Stimulated activated naive CD8-positive, alpha-beta T cell treated with anti-CD3 and anti-CD28 coated beads, Interleukin-15, Interleukin-2, amounts not matched to agents 100 U/mL and 50 U/mL, for 24 hours (primary cell): Measurements from ENCODE around the gene HS2ST1.
"Not testable (repeated sequence)": the region's sequence is repeated elsewhere in the genome, so short reads cannot be mapped to it uniquely, and the experiment has no call there.

Source experiments
- ATAC-seq: fragments of 150-1000 bp; cut with Tn5 transposase; one replicate; pipeline ENCODE4 v1.10.0; 2021
- DNase-seq: peaks from one replicate; pipeline ENCODE4 v3.0.0; 2021

Gene HS2ST1

DNA sequence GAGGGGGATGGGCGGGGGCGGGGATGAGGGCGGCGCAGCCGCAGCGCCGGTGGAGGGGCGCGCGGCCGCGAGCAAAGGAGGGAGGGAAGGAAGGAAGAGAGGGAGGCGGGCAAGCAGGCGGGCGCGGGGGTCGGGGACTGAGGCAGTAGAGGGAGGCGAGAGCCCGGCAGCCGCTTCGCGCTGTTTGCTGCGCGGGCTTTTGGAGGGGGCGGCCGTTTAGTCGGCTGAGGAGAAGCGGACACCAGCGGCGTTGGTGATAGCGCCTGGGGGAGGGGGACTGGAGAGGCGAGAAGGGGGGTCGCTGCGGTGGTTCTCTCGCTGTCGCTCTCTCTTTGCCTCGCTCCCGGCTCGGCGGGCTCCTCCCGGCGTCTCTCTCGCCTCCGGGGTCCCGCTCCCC is at the start of gene HS2ST1:
Gene HS2ST1 (plus strand): TSS at position 35 of the 397 bp plus-strand sequence.
- DNase-seq (no peak), ATAC-seq (no peak)

DNA sequence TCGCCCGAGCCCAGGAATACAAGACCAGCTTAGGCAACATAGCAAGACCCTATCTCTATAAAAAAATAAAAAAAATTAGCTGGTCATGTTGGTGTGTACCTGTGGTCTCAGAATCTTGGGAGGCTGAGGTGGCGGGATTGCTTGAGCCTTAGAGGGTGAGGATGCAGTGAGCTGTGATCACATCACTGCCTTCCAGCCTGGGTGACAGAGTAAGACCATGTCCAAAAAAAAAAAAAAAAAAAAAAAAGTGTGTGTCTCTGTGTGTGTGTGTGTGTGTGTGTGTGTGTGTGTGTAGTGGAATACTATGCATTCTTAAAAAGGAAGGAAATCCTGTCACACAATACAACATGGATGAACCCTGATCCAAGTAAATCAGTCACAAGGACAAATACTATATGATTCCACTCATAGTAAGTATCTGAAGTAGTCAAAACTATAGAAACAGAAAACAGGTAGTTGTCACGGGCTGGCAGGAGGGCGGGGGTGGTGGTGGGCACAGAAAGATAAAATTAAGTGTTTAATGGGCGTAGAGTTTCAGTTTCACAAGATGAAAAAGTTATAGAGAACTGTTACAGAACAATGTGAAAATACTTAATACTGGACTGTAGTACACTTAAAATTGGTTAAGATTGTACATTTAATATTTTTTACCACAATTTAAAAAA is 48.3 kb upstream of the HS2ST1 start:
- ATAC-seq = no peak
- DNase-seq = no peak

DNA sequence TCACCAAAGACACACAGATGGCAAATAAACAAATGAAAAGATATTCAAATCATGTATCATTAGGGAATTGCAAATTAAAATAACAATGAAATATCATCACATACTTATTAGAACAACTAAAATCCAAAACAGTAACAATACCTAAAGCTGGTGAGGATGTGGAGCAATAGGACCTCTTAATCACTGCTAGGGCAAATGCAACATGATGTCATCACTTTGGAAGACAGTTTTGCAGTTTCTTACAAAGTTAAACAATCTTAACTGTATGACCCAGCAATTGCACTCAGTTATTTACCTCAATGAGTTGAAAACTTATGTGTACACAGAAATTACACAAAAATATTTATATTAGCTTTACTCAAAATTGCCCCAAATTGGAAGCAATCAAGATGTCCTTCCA is 47.8 kb upstream of the HS2ST1 start:
- ATAC-seq (no peak), DNase-seq (no peak)

DNA sequence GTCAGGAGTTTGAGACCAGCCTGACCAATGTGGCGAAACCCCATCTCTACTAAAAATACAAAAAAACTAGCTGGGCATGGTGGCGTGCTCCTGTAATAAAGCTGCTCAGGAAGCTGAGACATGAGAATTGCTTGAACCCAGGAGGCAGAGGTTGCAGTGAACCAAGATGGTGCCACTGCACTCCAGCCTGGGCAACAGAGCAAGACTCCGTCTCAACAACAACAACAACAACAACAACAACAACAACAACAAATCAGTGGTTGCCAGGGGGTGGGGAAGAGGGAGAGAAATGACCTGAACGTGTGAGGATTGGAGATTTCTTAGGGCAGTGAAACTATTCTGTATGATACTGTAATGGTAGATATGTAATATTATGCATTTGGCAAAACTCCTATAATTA is 47.2 kb upstream of the HS2ST1 start:
- not testable (repeated sequence) for DNase-seq, ATAC-seq

DNA sequence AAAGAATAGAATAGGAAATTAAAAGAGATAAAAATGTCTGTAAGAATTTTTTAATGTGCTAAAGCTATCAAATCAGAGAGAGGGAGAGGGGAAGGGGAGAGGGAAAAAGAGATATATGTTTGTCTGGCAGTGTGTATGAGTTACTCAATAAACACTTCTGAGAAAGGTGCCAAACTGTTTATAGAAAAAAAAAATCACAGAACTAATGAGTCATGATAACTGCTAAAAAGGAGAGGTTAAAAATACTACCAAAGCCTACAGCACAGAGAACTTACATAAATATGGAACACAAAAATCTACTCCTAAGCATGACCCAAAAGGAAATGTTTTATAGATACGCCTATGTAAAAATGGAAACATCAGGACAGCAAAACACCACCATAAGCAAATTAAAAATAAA is 46.0 kb upstream of the HS2ST1 start:
- no peak for DNase-seq
- no peak for ATAC-seq

DNA sequence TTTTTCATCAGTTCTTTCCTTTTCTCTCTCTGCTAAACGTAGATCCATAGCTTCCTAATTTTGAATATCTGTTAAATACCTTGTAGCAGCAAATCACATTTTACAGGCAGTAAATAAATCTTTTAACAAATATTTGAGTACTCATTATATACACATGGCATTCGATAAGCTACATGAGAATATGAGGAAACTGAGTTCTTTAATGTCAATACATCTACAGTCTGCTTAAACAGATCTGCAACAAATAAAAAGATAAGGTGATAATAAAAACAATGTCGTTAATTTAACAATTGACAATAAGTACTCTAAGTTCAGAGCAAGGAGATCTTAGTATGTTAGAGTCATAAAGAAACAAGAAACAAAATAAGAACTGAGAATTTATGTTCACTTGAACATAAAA is 43.4 kb upstream of the HS2ST1 start:
- ATAC-seq (no peak), DNase-seq (no peak)

DNA sequence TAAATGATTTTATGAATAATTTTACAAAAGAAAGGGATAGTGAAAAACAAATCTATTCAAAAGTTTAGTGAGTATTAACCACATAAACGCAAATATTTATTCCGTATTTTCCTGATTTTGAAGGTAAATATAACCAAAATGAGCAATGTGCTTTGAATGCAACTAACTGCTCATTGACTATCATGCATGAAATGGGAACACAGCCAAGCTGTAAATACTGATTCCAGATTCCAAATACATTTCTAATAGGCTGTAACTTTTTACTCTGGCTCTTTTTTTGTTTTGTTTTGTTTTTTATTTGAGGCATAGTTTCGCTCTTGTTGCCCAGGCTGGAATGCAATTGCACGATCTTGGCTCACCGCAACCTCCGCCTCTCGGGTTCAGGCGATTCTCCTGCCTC is 42.3 kb upstream of the HS2ST1 start:
- ATAC-seq = no peak
- no peak for DNase-seq

DNA sequence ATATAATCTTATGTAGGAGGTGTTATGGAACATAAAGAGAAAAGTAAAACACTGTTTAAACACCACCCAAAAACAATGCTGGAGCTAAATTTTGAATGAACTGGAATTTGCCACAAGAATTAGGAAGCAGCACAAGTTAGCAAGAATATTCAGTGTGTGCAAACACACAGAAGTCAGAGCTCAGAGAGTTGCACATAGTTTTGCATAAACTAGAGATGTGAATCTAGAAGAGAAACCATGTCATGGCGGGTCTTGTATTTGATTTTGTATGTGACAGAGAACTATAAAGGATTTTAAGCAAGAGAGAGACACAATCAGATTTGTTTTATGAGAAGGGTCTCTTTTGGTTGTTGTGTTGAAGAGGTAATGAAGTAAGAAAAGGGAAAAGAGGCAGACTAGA is 38.7 kb upstream of the HS2ST1 start:
- no peak for ATAC-seq
- DNase-seq = no peak

DNA sequence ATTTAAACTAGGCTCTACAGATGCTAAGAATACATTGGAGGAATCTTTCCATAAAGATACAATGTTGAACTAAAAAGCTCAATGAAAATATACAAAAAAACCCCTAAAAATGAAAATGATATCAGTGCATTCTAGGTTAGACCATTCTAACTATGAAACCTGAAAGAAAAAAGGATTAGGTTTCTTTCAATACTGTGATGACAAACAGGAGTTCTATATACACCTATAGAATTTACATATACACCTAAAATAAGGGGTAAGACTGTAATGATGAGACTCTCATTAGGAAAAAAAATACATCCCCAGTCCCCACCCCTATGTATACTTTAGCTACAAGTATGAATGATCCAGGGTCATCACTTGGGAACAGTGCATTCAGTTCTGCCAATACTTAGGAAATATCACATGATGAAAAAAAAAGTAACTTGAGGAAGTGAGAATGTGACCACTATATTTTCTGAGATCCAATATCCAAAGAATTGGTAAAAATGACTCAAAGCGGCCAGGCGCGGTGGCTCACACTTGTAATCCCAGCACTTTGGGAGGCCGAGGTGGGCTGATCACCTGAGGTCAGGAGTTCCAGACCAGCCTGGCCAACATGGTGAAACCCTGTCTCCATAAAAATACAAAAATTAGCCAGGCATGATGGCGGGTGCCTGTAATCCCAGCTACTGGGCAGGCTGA is 26.8 kb upstream of the HS2ST1 start:
- no peak for DNase-seq
- no peak for ATAC-seq

DNA sequence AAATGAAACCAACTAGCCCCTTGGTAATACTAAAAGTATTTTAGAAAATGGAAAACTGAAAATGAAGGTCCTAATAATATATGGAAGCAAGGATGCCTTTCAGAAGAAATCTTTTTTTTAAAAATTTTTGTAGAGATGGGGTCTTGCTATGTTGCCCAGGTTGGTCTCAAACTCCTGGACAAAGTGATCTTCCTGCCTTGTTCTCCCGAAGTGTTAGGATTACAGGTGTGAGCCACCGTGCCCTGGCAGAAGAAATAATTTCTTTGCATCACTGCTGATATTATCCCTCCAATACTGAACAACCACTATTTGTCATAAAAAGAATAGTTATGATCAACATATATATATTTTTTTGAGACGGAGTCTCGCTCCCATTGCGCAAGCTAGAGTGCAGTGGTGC is 26.1 kb upstream of the HS2ST1 start:
- no peak for DNase-seq
- no peak for ATAC-seq

DNA sequence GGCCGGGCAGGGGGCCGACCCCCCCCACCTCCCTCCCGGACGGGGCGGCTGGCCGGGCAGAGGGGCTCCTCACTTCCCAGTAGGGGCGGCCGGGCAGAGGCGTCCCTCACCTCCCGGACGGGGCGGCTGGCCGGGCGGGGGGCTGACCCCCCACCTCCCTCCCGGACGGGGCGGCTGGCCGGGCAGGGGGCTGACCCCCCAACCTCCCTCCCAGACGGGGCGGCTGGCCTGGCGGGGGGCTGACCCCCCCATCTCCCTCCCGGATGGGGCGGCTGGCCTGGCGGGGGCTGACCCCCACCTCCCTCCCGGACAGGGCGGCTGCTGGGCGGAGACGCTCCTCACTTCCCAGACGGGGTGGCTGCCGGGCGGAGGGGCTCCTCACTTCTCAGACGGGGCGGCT is 15.0 kb upstream of the HS2ST1 start:
- DNase-seq, ATAC-seq: not testable (repeated sequence)

DNA sequence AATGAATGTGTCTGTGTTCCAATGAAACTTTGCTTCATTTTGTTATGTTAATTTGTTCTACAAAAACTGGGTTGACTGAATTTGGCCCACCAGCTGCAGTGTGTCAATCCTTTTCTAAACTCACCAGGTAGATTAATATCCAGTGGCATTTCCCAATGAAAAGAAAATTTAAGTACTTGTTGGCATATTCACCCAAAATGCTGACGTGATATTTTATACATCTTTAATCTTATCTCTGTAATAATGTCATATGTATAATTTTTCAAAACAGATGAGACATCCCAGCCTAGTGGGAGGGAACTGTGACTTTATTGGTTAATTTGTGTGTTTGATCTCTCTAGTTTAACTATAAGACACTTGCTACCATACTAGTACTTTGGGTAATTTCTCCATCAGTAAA is 8.6 kb upstream of the HS2ST1 start:
- ATAC-seq (no peak), DNase-seq (no peak)

DNA sequence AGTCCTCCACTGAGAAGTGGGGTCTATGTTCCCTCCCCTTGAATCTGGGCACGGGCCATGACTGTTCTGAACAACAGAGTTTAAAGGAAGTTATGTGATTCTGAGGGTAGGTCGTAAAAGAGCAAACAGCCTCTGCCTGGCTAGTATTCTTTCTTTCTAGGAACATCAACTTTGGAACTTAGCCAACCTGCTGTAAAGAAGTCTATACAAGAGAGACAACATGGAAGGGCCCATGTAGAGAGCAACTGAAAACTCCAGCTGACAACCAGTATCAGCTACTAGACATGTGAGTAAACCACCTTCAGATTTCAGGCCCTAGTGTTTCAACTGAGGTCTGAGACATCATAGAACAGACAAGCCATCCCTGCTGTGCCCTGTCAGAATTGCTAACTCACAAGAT is 8.0 kb upstream of the HS2ST1 start:
- DNase-seq (no peak), ATAC-seq (no peak)

DNA sequence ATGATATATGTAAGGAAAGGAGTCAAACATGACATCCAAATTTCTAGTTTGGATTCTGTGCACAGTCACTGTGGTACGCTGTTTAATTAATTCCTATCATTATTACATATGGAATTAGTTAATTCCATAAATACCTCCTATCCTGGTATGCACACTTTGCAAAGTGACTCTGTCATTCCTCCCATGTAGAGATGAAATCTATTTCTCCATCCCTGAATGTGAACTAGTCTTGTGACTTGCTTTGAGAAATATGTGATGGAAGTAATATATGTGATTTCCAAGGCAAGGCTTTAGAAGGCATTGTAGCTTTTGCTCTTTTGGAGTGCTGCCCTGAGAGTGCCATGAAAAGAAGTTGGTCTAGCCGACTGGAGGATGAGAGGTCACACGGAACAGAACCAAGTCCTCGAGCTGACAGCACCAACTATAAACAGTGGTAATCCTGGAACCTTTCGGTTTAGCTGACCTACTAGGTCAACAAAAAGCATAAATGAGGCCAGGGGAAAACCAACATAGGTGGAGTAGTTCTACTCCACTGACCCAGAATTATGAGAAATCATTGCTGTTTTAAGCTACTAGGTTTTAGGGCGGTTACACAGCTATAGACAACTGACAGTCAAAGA is 2.0 kb upstream of the HS2ST1 start:
- ATAC-seq (no peak), DNase-seq (no peak)

DNA sequence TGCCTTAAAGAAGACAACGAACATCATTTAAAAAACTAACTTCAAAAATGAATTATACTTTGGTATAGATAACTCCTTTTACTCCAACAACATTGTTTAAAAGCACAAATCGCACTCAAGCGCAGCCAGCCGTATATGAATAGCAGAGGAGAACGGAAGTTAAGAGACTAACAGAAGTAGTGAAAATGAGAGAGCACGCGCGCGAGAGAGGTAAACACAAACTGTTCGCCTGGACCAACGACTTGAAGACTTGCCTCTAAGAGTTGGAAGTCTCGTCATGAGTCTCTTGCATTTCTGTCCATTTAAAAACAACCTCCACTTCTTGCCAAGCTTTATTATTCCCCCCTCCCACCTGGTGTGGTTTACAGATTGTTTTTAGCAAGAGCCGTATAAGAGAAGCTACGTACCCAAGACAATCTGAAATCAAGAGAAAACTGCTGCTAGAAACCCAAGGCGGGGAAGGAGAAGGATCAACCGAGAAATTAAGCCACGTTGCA is 988 bp upstream of the HS2ST1 start:
- DNase-seq = peak; percentile 43

DNA sequence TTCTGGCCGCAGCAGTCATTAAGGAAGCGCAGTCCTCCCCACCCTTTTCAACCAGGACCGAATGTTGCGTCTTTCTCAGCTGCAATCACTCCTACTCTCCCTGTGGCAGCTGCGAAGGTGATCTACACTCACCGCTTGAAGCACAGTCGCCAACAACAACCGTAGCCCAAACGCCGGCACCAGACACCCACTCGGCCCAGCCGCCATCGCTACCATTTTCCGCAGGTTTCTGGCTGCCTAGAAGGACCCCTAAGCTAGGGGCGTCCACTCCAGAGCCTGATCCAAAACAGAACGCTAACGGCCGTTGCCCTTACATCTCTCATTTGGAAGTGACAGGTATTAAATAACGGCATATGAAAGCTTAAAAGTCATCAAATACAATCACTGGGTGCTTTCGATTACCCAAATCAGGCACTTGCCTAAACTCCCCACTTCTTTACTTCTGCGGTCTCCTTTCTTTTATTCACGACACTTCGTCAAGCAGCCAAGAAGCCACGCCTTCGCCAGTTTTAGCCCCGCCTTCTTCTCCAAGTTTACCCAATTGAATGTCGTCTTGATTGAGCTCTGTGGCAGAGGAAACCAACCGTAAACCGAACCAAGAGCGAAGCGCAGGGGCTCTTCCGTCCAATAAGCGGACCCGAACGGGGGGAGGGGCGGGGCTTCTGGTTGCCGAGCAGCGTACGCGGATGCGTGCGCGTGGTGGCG is 387 bp upstream of the HS2ST1 start, which contains the start of gene SELENOF:
Gene SELENOF (minus strand): TSS at position 231 of the 705 bp plus-strand sequence. CDS start 15 bp downstream, at position 216.
- peak; percentile 98 for DNase-seq
- peak; percentile 94 for ATAC-seq

More for the DNA sequence above, 988 bp upstream of the HS2ST1 start:
- no peak for ATAC-seq

DNA sequence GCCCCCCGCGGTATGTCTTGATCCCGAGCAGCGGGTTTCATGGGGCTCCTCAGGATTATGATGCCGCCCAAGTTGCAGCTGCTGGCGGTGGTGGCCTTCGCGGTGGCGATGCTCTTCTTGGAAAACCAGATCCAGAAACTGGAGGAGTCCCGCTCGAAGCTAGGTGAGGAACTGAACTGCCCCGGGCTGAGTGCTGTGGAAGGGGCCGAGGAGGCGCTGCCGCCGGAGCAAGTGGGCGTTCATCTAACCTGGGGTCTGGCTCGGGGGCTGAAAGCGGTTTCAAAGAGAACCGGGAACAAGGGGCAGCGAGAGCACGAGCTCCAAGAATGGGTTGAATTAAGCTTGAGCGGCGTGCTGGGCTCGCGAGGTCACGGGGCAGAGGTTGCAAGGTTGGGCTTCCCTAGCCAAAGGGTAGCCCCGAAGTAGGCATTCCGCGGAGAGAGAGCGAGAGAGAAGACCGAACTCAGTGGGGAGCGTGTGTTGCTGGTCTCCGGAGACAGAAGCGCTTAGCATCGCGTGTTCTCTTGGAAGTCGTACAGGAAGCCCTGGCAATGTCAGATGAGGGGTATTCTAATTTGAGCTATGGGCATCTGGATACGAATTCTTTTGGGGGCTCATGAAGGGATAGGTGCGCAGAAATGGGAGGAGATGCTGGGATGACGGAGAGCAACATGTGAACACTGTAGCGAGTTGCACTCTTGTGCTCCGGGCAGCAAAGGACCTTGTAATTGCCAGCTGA is 732 bp downstream of the HS2ST1 start:
- peak; percentile 15 for ATAC-seq
- peak; percentile 46 for DNase-seq

DNA sequence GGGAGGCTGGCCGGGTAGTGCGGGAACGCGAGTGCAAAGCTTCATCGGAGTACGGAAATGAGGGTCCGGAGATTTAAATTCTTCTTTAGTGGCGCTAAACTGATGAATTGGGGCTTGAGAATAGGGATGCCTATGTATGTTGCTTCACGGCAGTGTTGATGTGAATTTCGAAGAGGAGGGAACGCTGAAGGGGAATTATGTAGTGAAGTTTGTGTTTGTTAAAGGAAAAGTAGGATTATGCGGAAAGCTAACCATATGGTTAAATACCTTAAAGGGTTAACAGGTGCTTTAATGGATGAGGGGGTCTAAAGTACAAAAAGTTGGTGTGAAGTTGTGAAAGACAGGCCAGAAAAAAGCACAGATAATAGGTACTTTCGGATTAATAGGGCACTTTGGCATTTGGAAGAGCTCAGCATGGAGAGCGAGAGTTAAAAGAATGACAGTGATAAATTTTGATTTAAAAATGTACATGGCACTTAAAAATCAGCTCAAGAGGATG is 1.4 kb downstream of the HS2ST1 start:
- ATAC-seq = no peak
- no peak for DNase-seq

DNA sequence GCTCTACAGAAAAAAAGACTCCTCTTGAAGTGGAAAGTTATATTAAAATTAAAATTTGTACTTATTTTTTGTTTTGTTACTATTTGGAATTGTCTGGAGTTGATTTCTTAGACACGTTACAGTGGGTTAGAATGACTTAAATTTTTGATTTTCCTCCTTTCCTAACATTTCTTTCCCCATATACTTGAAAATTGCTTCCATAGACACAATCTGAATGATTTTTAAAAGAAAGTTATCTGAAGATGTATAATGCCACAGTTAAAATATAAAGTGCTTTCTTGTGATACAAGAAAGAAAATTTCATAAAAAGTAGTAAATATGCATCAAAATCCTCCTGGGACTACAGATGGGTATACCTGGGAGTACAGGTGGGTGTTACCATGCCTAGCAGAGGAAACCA is 2.3 kb downstream of the HS2ST1 start:
- ATAC-seq (no peak), DNase-seq (no peak)

DNA sequence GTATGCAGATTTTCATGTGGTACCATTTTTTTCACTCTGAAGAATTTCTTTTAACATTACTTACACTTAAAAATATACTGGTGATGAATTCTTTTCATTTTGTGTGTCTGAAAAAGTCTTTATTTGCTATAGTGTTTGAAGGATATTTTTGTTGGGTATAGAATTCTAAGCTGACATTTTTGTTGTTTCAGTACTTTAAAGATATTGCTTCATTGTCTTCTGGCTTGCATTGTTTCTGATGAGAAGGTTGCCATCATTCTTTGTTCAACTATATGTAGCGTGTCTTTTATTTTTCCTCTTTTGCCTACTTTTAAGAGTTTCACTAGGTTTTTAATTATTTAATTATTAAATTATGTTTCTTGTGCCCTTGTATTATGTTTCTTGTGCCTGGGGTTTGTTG is 8.0 kb downstream of the HS2ST1 start:
- ATAC-seq (no peak), DNase-seq (no peak)

DNA sequence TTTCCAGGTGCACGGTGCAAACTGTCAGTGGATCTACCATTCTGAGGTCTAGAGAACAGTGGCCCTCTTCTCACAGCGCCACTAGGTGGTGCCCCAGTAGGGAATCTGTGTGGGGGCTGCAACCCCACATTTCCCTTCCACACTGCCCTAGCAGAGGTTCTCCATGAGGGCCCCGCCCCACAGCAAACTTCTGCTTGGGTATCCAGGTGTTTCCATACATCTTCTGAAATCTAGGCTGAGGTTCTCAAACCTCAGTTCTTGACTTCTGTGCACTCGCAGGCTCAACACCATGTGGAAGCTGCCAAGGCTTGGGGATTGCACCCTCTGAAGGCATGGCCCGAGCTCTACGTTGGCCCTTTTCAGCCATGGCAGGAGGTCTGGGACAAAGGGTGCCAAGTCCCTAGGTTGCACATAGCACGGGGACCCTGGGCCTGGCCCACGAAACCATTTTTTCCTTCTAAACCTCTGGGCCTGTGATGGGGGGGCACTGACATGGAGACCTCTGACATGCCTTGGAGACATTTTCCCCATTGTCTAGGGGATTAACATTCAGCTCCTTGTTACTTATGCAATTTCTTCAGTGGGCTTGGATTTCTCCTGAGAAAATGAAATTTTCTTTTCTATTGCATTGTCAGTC is 10.0 kb downstream of the HS2ST1 start:
- ATAC-seq (no peak), DNase-seq (no peak)
